Measurements from ENCODE around the gene CNPY1.

CNPY1 gene

GRCh38 chr7:155452505-155453295, 93.7 kb downstream of the CNPY1 start:
- no peak for DNase-seq

GRCh38 chr7:155451840-155452239, 94.5 kb downstream of the CNPY1 start:
- DNase-seq = no peak

All from activated CD4-positive, alpha-beta T cell treated with anti-CD3 and anti-CD28 coated beads for 4 hours (primary cell).